ENCODE results near the gene TRIM37. TPM values are rescaled to one million over a fixed set of nuclear protein-coding genes. Genes with fewer than 3 reads are reported as not detected.

TRIM37 gene
- 19.8 to 25.3 TPM (median 24.4 TPM) in 5 replicates for total RNA-seq (2022; extraction: Qiagen RNA extraction; ENCODE audit: low read depth)

GRCh38 chr17:59106463-59107305 lies at the start of gene TRIM37:
Gene TRIM37, minus strand, starts transcription at chr17:59106880. Its CDS starts 419 bp downstream, at chr17:59106461.

GRCh38 chr17:59155439-59156177 lies 48.9 kb upstream of the TRIM37 start, which contains the start of gene PRR11:
Gene PRR11, plus strand, starts transcription at chr17:59155746. Its CDS starts 14,007 bp downstream, at chr17:59169753.

GRCh38 chr17:59154721-59155438 lies 48.2 kb upstream of the TRIM37 start, which contains the start of gene SKA2:
Gene SKA2, minus strand, starts transcription at chr17:59155186. Its CDS starts 23 bp downstream, at chr17:59155163.

Other genes starting within 250 kb of the TRIM37 start
- gene SKA2, start 48.3 kb upstream of the TRIM37 start, total RNA-seq (2022; extraction: Qiagen RNA extraction; ENCODE audit: low read depth) = 84.7 to 160 TPM (median 107 TPM) in 5 replicates
- 47.6 to 69.0 TPM (median 63.1 TPM) in 5 replicates for gene PRR11, start 48.9 kb upstream of the TRIM37 start, total RNA-seq (2022; extraction: Qiagen RNA extraction; ENCODE audit: low read depth)
- gene SMG8, start 103.2 kb upstream of the TRIM37 start, total RNA-seq (2022; extraction: Qiagen RNA extraction; ENCODE audit: low read depth) = 27.7 to 32.5 TPM (median 29.9 TPM) in 5 replicates
- 0.63 to 1.3 TPM (median 0.98 TPM) in 5 replicates for gene GDPD1, start 113.6 kb upstream of the TRIM37 start, total RNA-seq (2022; extraction: Qiagen RNA extraction; ENCODE audit: low read depth)
- 1.8 to 3.7 TPM (median 3.0 TPM) in 5 replicates for gene YPEL2, start 224.8 kb upstream of the TRIM37 start, total RNA-seq (2022; extraction: Qiagen RNA extraction; ENCODE audit: low read depth)